H9 (cell line): ENCODE measurements around the gene IGF2. TPM values are rescaled to one million over a fixed set of nuclear protein-coding genes. Genes with fewer than 3 reads are reported as not detected.

Source experiments
- DNase-seq: peaks from one replicate; pipeline ENCODE4 v3.0.0-alpha.2; 2017
- H2AFZ ChIP-seq: one replicate; pipeline ENCODE4 v1.6.1; 2013; ENCODE audit warnings: mild to moderate bottlenecking, low read length, control low read depth, moderate library complexity
- H2AK5ac ChIP-seq: 2 replicates; pipeline ENCODE4 v1.6.1; 2013; ENCODE audit warnings: low read length, control low read depth, mixed read lengths; ENCODE audit not compliant: insufficient read length
- H2BK120ac ChIP-seq: one replicate; pipeline ENCODE4 v1.6.1; 2013; ENCODE audit warnings: low read depth, mild to moderate bottlenecking, low read length, control low read depth, inconsistent platforms; ENCODE audit not compliant: poor library complexity, severe bottlenecking
- H2BK12ac ChIP-seq: 2 replicates; pipeline ENCODE4 v1.6.1; 2013; ENCODE audit warnings: low read length, control low read depth, mixed read lengths, low read depth; ENCODE audit not compliant: insufficient read length
- H2BK15ac ChIP-seq: 2 replicates; pipeline ENCODE4 v1.6.1; 2013; ENCODE audit warnings: low read depth, low read length, control low read depth
- H2BK20ac ChIP-seq: one replicate; pipeline ENCODE4 v1.6.1; 2013; ENCODE audit warnings: low read depth, mild to moderate bottlenecking, low read length, control low read depth, inconsistent platforms; ENCODE audit not compliant: poor library complexity, severe bottlenecking
- H2BK5ac ChIP-seq: 2 replicates; pipeline ENCODE4 v1.6.1; 2013; ENCODE audit warnings: low read length, control low read depth, mixed read lengths; ENCODE audit not compliant: insufficient read length
- H3K14ac ChIP-seq: 2 replicates; pipeline ENCODE4 v1.6.1; 2013; ENCODE audit warnings: low read length, control low read depth; ENCODE audit not compliant: insufficient read depth
- H3K18ac ChIP-seq: 2 replicates; pipeline ENCODE4 v1.6.1; 2013; ENCODE audit warnings: low read depth, mild to moderate bottlenecking, mixed read lengths, low read length, control low read depth; ENCODE audit not compliant: insufficient read length
- H3K23ac ChIP-seq: 2 replicates; pipeline ENCODE4 v1.6.1; 2013; ENCODE audit warnings: low read length, control low read depth, mixed read lengths, low read depth; ENCODE audit not compliant: insufficient read length
- H3K23me2 ChIP-seq: 2 replicates; pipeline ENCODE4 v1.6.1; 2013; ENCODE audit warnings: low read depth, mild to moderate bottlenecking, mixed read lengths, low read length, control low read depth; ENCODE audit not compliant: insufficient read length, poor library complexity, severe bottlenecking
- H3K27ac ChIP-seq: 2 replicates; pipeline ENCODE4 v1.5.1; 2013; ENCODE audit warnings: low read length, control low read depth, mixed read lengths, low read depth; ENCODE audit not compliant: insufficient read length
- H3K27me3 ChIP-seq: 2 replicates; pipeline ENCODE4 v1.6.1; 2013; ENCODE audit warnings: low read length, control low read depth, inconsistent platforms; ENCODE audit not compliant: insufficient read depth
- H3K4ac ChIP-seq: 2 replicates; pipeline ENCODE4 v1.6.1; 2013; ENCODE audit warnings: low read depth, mild to moderate bottlenecking, control low read depth, inconsistent platforms, low read length, moderate library complexity
- H3K4me1 ChIP-seq: 2 replicates; pipeline ENCODE4 v1.6.1; 2013; ENCODE audit warnings: low read length, control low read depth, inconsistent platforms; ENCODE audit not compliant: insufficient read depth
- H3K4me2 ChIP-seq: 2 replicates; pipeline ENCODE4 v1.6.1; 2013; ENCODE audit warnings: low read length, control low read depth, mixed read lengths; ENCODE audit not compliant: insufficient read length, insufficient read depth
- H3K56ac ChIP-seq: 2 replicates; pipeline ENCODE4 v1.6.1; 2013; ENCODE audit warnings: low read depth, mild to moderate bottlenecking, mixed read lengths, low read length, control low read depth; ENCODE audit not compliant: insufficient read length
- H3K79me1 ChIP-seq: 2 replicates; pipeline ENCODE4 v1.6.1; 2013; ENCODE audit warnings: low read depth, mild to moderate bottlenecking, moderate library complexity, low read length, control low read depth, inconsistent platforms; ENCODE audit not compliant: insufficient read depth, poor library complexity, severe bottlenecking
- H3K79me2 ChIP-seq: 2 replicates; pipeline ENCODE4 v1.6.1; 2013; ENCODE audit warnings: low read length, control low read depth, inconsistent platforms; ENCODE audit not compliant: insufficient read depth
- H3K9ac ChIP-seq: 2 replicates; pipeline ENCODE4 v1.6.1; 2013; ENCODE audit warnings: low read length, control low read depth, mixed read lengths; ENCODE audit not compliant: insufficient read length; ENCODE audit errors: extremely low read depth
- H3K9me3 ChIP-seq: one replicate; pipeline ENCODE4 v1.6.1; 2013; ENCODE audit warnings: low read depth, low read length, inconsistent platforms; ENCODE audit not compliant: control insufficient read depth
- H3T11ph ChIP-seq: one replicate; pipeline ENCODE4 v1.6.1; 2013; ENCODE audit warnings: mild to moderate bottlenecking, low read length, control low read depth, inconsistent platforms
- H4K20me1 ChIP-seq: one replicate; pipeline ENCODE4 v1.6.1; 2013; ENCODE audit not compliant: control insufficient read depth, insufficient read length, insufficient read depth
- H4K5ac ChIP-seq: 2 replicates; pipeline ENCODE4 v1.6.1; 2013; ENCODE audit warnings: low read depth, mild to moderate bottlenecking, mixed read lengths, low read length, control low read depth; ENCODE audit not compliant: insufficient read length
- H4K8ac ChIP-seq: replicated peaks from 2 replicates; pipeline ENCODE4 v1.6.1; 2013; ENCODE audit warnings: low read length, control low read depth, mixed read lengths, low read depth; ENCODE audit not compliant: insufficient read length
- H4K91ac ChIP-seq: 2 replicates; pipeline ENCODE4 v1.6.1; 2013; ENCODE audit warnings: low read depth, mild to moderate bottlenecking, moderate library complexity, mixed read lengths, low read length, control low read depth; ENCODE audit not compliant: insufficient read length
- H3K27ac Mint-ChIP-seq, 3 experiments: 2 replicates in 2 of 3; 3 replicates in 1 of 3; pipeline ENCODE4 v1.8.0; 2020 to 2021; ENCODE audit warnings: mixed read lengths in 3 of 3, mild to moderate bottlenecking in 1 of 3, moderate library complexity in 1 of 3
- H3K27me3 Mint-ChIP-seq: 2 replicates; pipeline ENCODE4 v1.8.0; 2021; ENCODE audit warnings: low read depth, mild to moderate bottlenecking, moderate library complexity, mixed read lengths
- H3K36me3 Mint-ChIP-seq, 3 experiments: 2 replicates in 2 of 3; 3 replicates in 1 of 3; pipeline ENCODE4 v1.8.0; 2020 to 2021; ENCODE audit warnings: low read depth in 3 of 3, mixed read lengths in 3 of 3; ENCODE audit not compliant: insufficient read depth in 1 of 3
- H3K4me1 Mint-ChIP-seq, 2 experiments: 2 replicates each; pipeline ENCODE4 v1.8.0; 2020; ENCODE audit warnings: mixed read lengths in 2 of 2
- H3K4me3 Mint-ChIP-seq, 2 experiments: 2 replicates in 1 of 2; 3 replicates in 1 of 2; pipeline ENCODE4 v1.8.0; 2020 to 2021; ENCODE audit warnings: mild to moderate bottlenecking in 2 of 2, mixed read lengths in 2 of 2, moderate library complexity in 1 of 2
- H3K9me3 Mint-ChIP-seq, 2 experiments: 2 replicates in 1 of 2; 3 replicates in 1 of 2; pipeline ENCODE4 v1.8.0; 2020; ENCODE audit warnings: mild to moderate bottlenecking in 2 of 2, mixed read lengths in 2 of 2, moderate library complexity in 1 of 2
- WGBS: extraction: QIAGEN DNeasy Blood & Tissue Kit; methylation state at CpG from one replicate; pipeline ENCODE4 v1.1.7; 2013; ENCODE audit warnings: missing lambda C conversion rate, low lambda C conversion rate, mixed read lengths; ENCODE audit not compliant: insufficient read length; ENCODE audit errors: extremely low coverage; 5-methylcytosine and 5-hydroxymethylcytosine counted together
- total RNA-seq: library from RNA; stranded (reverse); gene quantifications from 2 replicates; pipeline ENCODE4 v1.2.1, GENCODE V29; 2021
- TF ChIP-seq, protein P1 (sequence below): fragments of 200-600 bp; sonication (generic); conservative IDR thresholded peaks from 3 replicates; pipeline ENCODE4 v1.8.0; 2021; ENCODE audit warnings: antibody characterized with exemption, mild to moderate bottlenecking

IGF2 gene
- total RNA-seq, 1 experiment from 2014 or later = 2.8 TPM

DNA sequence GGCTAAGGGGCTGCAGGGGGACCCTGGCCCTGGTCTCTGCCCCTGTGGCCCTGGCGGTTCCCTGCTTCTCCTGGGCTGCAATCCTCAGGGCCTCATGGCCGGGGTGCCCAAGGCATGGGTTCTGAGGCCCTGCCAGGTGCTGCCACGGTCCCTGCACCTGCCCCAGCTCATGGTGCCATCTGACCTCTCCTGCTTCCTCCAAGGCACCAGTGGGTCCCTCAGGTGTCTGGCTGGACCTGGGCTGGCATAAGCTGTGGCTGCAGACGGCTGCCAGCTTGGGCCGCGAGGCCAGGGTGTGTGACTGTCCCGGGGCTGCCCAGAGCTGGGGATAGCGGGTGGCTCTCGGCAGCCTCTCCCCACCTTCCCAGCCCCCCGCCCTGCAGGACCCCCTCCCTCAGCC is 19.8 kb upstream of the IGF2 start:
- Histone ChIP-seq H3K79me2 (no peaks in the 10 kb centered on the region), H3K27ac (no peak overlapping the region), H2BK20ac (no peak overlapping the region), H3K79me1 (no peaks in the 10 kb centered on the region), H2BK5ac (no peak overlapping the region), H4K91ac (no peak overlapping the region), H4K5ac (no peak overlapping the region), H3K23ac (no peak overlapping the region), H3T11ph (no peak overlapping the region), H2BK15ac (no peak overlapping the region), H4K20me1 (no peaks in the 10 kb centered on the region), H2AFZ (no peak overlapping the region), H3K4ac (no peak overlapping the region), H4K8ac (no peak overlapping the region), H3K4me1 (no peaks in the 10 kb centered on the region), H3K14ac (no peak overlapping the region), H3K18ac (no peak overlapping the region), H3K27me3 (no peaks in the 10 kb centered on the region), H3K9me3 (no peaks in the 10 kb centered on the region), H3K23me2 (no peaks in the 10 kb centered on the region), H3K9ac (no peak overlapping the region), H2BK12ac (no peak overlapping the region), H3K56ac (no peak overlapping the region), H2AK5ac (no peak overlapping the region), H2BK120ac (no peak overlapping the region), H3K4me2 (no peak overlapping the region)
- TF ChIP-seq, protein P1, sequence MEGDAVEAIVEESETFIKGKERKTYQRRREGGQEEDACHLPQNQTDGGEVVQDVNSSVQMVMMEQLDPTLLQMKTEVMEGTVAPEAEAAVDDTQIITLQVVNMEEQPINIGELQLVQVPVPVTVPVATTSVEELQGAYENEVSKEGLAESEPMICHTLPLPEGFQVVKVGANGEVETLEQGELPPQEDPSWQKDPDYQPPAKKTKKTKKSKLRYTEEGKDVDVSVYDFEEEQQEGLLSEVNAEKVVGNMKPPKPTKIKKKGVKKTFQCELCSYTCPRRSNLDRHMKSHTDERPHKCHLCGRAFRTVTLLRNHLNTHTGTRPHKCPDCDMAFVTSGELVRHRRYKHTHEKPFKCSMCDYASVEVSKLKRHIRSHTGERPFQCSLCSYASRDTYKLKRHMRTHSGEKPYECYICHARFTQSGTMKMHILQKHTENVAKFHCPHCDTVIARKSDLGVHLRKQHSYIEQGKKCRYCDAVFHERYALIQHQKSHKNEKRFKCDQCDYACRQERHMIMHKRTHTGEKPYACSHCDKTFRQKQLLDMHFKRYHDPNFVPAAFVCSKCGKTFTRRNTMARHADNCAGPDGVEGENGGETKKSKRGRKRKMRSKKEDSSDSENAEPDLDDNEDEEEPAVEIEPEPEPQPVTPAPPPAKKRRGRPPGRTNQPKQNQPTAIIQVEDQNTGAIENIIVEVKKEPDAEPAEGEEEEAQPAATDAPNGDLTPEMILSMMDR = no peak
- Mint-ChIP-seq H3K9me3 (no peaks in the 10 kb centered on the region), H3K27ac (no peak overlapping the region), H3K27me3 (peaks cover 8% of the 10 kb centered on the region), H3K36me3 (no peaks in the 10 kb centered on the region), H3K4me3 (no peak overlapping the region), H3K4me1 (no peaks in the 10 kb centered on the region)
- DNase-seq = no peak
- no CpG with 5 or more reads among the region's 10 CpGs for WGBS
